H1 (cell line): Measurements from ENCODE around the gene MED23. TPM values are rescaled to one million over a fixed set of nuclear protein-coding genes. Genes with fewer than 3 reads are reported as not detected.

Experiments
- CTCF ChIA-PET: fragments of 300-600 bp; sonication (Branson Sonifier 250); formaldehyde crosslinking; loops from one replicate; lab custom pipeline; 2021; ENCODE audit not compliant: partially characterized antibody; lab: Charles Lee
- POLR2A ChIA-PET: fragments of 300-600 bp; sonication (Branson Sonifier 250); formaldehyde crosslinking; loops from one replicate; lab custom pipeline; 2021; ENCODE audit warnings: inconsistent platforms; ENCODE audit not compliant: partially characterized antibody; lab: Charles Lee
- DNase-seq, 2 experiments: peaks; one replicate each; pipeline versions ENCODE4 v3.0.0 to v3.0.0-alpha.2; 2010 to 2022; ENCODE audit warnings: low spot score in 2 of 2, low read depth in 1 of 2, mixed read lengths in 1 of 2
- FAIRE-seq: peaks from 2 replicates; lab custom pipeline; 2011; peaks lifted over from hg19 to GRCh38; lab: Jason Lieb, UNC
- H2AFZ ChIP-seq: 2 replicates; pipeline ENCODE4 v1.8.1; 2012; ENCODE audit warnings: low read length, inconsistent platforms
- H2AK5ac ChIP-seq: 2 replicates; pipeline ENCODE4 v1.6.1; 2013; ENCODE audit warnings: low read depth, low read length
- H2BK120ac ChIP-seq: replicated peaks from 2 replicates; pipeline ENCODE3; 2013; ENCODE audit warnings: low read depth, low read length, inconsistent platforms
- H2BK12ac ChIP-seq: 2 replicates; pipeline ENCODE4 v1.6.1; 2013; ENCODE audit warnings: low read depth, low read length
- H2BK15ac ChIP-seq: 2 replicates; pipeline ENCODE4 v1.6.1; 2013; ENCODE audit warnings: low read length
- H2BK20ac ChIP-seq: 2 replicates; pipeline ENCODE4 v1.6.1; 2013; ENCODE audit warnings: low read length
- H2BK5ac ChIP-seq: 2 replicates; pipeline ENCODE4 v1.6.1; 2013; ENCODE audit warnings: low read depth, low read length
- H3K14ac ChIP-seq: 2 replicates; pipeline ENCODE4 v1.6.1; 2013; ENCODE audit warnings: inconsistent platforms; ENCODE audit not compliant: insufficient read length
- H3K18ac ChIP-seq: 2 replicates; pipeline ENCODE4 v1.6.1; 2013; ENCODE audit warnings: low read length; ENCODE audit errors: extremely low read depth
- H3K23ac ChIP-seq: 2 replicates; pipeline ENCODE4 v1.6.1; 2013; ENCODE audit warnings: inconsistent platforms; ENCODE audit not compliant: insufficient read length
- H3K23me2 ChIP-seq: 2 replicates; pipeline ENCODE4 v1.6.1; 2013; ENCODE audit warnings: low read depth, low read length
- H3K27ac ChIP-seq: 2 replicates; pipeline ENCODE4 v1.6.1; 2011; ENCODE audit warnings: low read depth, low read length, inconsistent platforms
- H3K27me3 ChIP-seq, 4 experiments: replicated peaks in 1 of 4; 1 replicate in 1 of 4; 2 replicates in 3 of 4; pipeline versions ENCODE4 v1.6.1 to v1.8.1; 2011 to 2013; ENCODE audit warnings: low read length in 3 of 4, mild to moderate bottlenecking in 3 of 4, inconsistent platforms in 2 of 4, mixed read lengths in 2 of 4, moderate library complexity in 1 of 4; ENCODE audit not compliant: control insufficient read depth in 3 of 4, insufficient read depth in 3 of 4; ENCODE audit errors: extremely low read depth in 1 of 4
- H3K36me3 ChIP-seq, 4 experiments: 2 replicates each; pipeline versions ENCODE4 v1.6.1 to v1.8.1; 2011 to 2013; ENCODE audit warnings: mild to moderate bottlenecking in 4 of 4, low read length in 3 of 4, moderate library complexity in 2 of 4, control low read depth in 1 of 4, inconsistent platforms in 1 of 4; ENCODE audit not compliant: insufficient read depth in 4 of 4, control insufficient read depth in 2 of 4
- H3K4ac ChIP-seq: replicated peaks from 2 replicates; pipeline ENCODE3; 2013; ENCODE audit warnings: low read length, low read depth, mixed read lengths, inconsistent platforms; ENCODE audit not compliant: insufficient read length
- H3K4me1 ChIP-seq, 4 experiments: replicated peaks in 1 of 4; 1 replicate in 1 of 4; 2 replicates in 3 of 4; pipeline versions ENCODE4 v1.6.1 to v1.8.1; 2011 to 2013; ENCODE audit warnings: low read length in 3 of 4, inconsistent platforms in 2 of 4, mixed read lengths in 1 of 4; ENCODE audit not compliant: insufficient read depth in 4 of 4, control insufficient read depth in 3 of 4
- H3K4me2 ChIP-seq, 2 experiments: 2 replicates each; pipeline versions ENCODE4 v1.6.1 to v1.8.1; 2011 to 2013; ENCODE audit warnings: low read depth in 2 of 2, low read length in 2 of 2, control low read depth in 1 of 2, inconsistent platforms in 1 of 2, mild to moderate bottlenecking in 1 of 2; ENCODE audit not compliant: insufficient read depth in 1 of 2
- H3K4me3 ChIP-seq, 4 experiments: fragments of 200-600, 300-600 bp in 1 of 4; sonication (generic), shearing (Covaris generic), sonication (Bioruptor Twin) in 1 of 4; 2 replicates each; pipeline versions ENCODE4 v1.5.1 to v1.8.1; 2011 to 2016; ENCODE audit warnings: low read length in 4 of 4, low read depth in 3 of 4, control low read depth in 2 of 4, inconsistent platforms in 2 of 4, mild to moderate bottlenecking in 2 of 4, mixed read lengths in 1 of 4, moderate library complexity in 1 of 4; ENCODE audit not compliant: insufficient read depth in 2 of 4; ENCODE audit errors: extremely low read depth in 1 of 4
- H3K56ac ChIP-seq: replicated peaks from 2 replicates; pipeline ENCODE3; 2013; ENCODE audit warnings: low read depth, mild to moderate bottlenecking, mixed read lengths, low read length, inconsistent platforms; ENCODE audit not compliant: insufficient read length
- H3K79me1 ChIP-seq: 2 replicates; pipeline ENCODE4 v1.6.1; 2013; ENCODE audit warnings: low read depth, low read length, control low read depth
- H3K79me2 ChIP-seq, 2 experiments: 2 replicates each; pipeline versions ENCODE4 v1.6.1 to v1.8.1; 2012 to 2013; ENCODE audit warnings: low read length in 2 of 2, mild to moderate bottlenecking in 2 of 2, inconsistent platforms in 1 of 2; ENCODE audit not compliant: insufficient read depth in 2 of 2, control insufficient read depth in 1 of 2
- H3K9ac ChIP-seq, 4 experiments: replicated peaks in 1 of 4; 1 replicate in 1 of 4; 2 replicates in 3 of 4; pipeline versions ENCODE4 v1.6.1 to v1.8.1; 2011 to 2013; ENCODE audit warnings: low read depth in 3 of 4, low read length in 3 of 4, control low read depth in 2 of 4, mild to moderate bottlenecking in 2 of 4, moderate library complexity in 2 of 4, inconsistent platforms in 1 of 4; ENCODE audit errors: extremely low read depth in 1 of 4
- H3K9me3 ChIP-seq, 2 experiments: 2 replicates each; pipeline versions ENCODE4 v1.6.1 to v1.8.1; 2012 to 2013; ENCODE audit warnings: mild to moderate bottlenecking in 2 of 2, moderate library complexity in 2 of 2, control low read depth in 1 of 2, inconsistent platforms in 1 of 2, low read depth in 1 of 2, low read length in 1 of 2, mixed read lengths in 1 of 2; ENCODE audit not compliant: insufficient read depth in 2 of 2
- H4K20me1 ChIP-seq, 2 experiments: replicated peaks in 1 of 2; 2 replicates each; pipeline versions ENCODE3 to v1.8.1; 2011 to 2013; ENCODE audit warnings: inconsistent platforms in 2 of 2, low read length in 2 of 2, mild to moderate bottlenecking in 1 of 2; ENCODE audit not compliant: insufficient read depth in 2 of 2, control insufficient read depth in 1 of 2
- H4K5ac ChIP-seq: 2 replicates; pipeline ENCODE4 v1.6.1; 2013; ENCODE audit warnings: low read length, low read depth, mixed read lengths, inconsistent platforms; ENCODE audit not compliant: insufficient read length
- H4K8ac ChIP-seq: 2 replicates; pipeline ENCODE4 v1.8.0; 2013; ENCODE audit warnings: mild to moderate bottlenecking, moderate library complexity, low read length, inconsistent platforms; ENCODE audit not compliant: insufficient read depth; ENCODE audit errors: extremely low read depth
- H4K91ac ChIP-seq: replicated peaks from 2 replicates; pipeline ENCODE3; 2013; ENCODE audit warnings: low read length, mixed read lengths, inconsistent platforms; ENCODE audit not compliant: insufficient read length
- CEBPB ChIP-seq: IDR thresholded peaks from 2 replicates; pipeline ENCODE4 v1.6.1; 2012; ENCODE audit warnings: low read depth, low read length
- HDAC2 ChIP-seq, 2 experiments: fragments of 300-600 bp in 1 of 2; sonication (generic) in 1 of 2; IDR thresholded peaks; 2 replicates each; pipeline ENCODE4 v1.6.1; 2011 to 2012; ENCODE audit warnings: low read depth in 2 of 2, low read length in 2 of 2, mild to moderate bottlenecking in 2 of 2, moderate library complexity in 2 of 2, borderline replicate concordance in 1 of 2, inconsistent platforms in 1 of 2
- SP1 ChIP-seq: IDR thresholded peaks from 2 replicates; pipeline ENCODE4 v1.6.1; 2011; ENCODE audit warnings: low read depth, low read length
- WGBS, 2 experiments: shearing (Covaris generic) in 1 of 2; methylation state at CpG; one replicate each; pipeline versions ENCODE4 v1.1.6 to v1.1.7; 2013 to 2015; ENCODE audit warnings: low lambda C conversion rate in 2 of 2, mixed read lengths in 2 of 2, inconsistent platforms in 1 of 2, low coverage in 1 of 2, missing lambda C conversion rate in 1 of 2; ENCODE audit not compliant: insufficient replicate concordance in 2 of 2, insufficient coverage in 1 of 2, insufficient read length in 1 of 2; ENCODE audit errors: extremely low coverage in 1 of 2, missing lambda C conversion rate in 1 of 2; 5-methylcytosine and 5-hydroxymethylcytosine counted together
- polyA plus RNA-seq, 7 experiments: library from polyadenylated mRNA; depleted of rRNA in 3 of 7; stranded (reverse) in 5 of 7; unstranded in 2 of 7; fragments of >200 nt in 5 of 7; fragments of 200-250 nt in 2 of 7; gene quantifications; 1 replicate in 5 of 7; 2 replicates in 1 of 7; 4 replicates in 1 of 7; pipeline versions ENCODE4 v1.2.1 to v1.2.3, GENCODE V29; 2011 to 2013; ENCODE audit warnings: missing spikeins in 2 of 7, mixed read lengths in 2 of 7
- total RNA-seq: library from RNA; stranded (reverse); fragmentation: NEBNext Ultra II Directional; extraction: Animal tissue kit (Norgen Biotek cat#: 25700); gene quantifications from 2 replicates; pipeline ENCODE4 v1.2.1, GENCODE V29; 2021

MED23 gene
- total and polyA plus RNA-seq, 2 of the 8 experiments (the other 6 are each of a cell fraction or from before 2014, with no cell fraction given) = 10.5 to 13.0 TPM

DNA sequence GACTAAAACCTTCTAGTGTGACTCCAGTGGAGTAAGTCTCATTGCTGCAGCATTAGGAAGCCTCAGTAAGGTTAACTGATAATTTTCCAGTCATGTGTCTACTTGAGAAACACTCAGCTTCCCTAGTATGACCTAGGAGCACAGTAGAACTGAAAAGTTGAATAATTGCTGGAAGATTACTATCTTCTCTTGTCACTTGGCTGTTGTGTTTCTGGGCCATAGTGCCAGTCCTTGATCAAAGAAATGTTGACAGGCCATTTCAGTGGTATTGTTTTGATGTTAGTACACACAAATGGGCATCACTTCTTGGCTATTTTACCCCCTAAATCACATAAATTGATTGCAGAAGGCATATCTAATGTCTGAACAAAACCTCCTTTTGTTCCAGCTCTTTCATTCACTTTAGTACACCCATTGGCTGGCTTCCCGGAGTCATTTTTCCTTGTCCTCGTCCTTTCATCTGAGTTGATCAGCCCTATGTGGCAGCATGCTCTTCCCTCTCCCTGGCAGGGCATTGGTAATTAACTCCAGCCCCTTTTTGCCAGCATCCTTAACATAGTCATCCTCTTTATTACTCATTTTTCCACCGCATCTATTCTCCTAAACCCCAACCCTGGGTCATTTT lies 15.1 kb upstream of the MED23 start:
- Histone ChIP-seq H3K4me3 (no peak overlapping the region), H4K8ac (no peak overlapping the region), H3K56ac (no peak overlapping the region), H3K27me3 (no peaks in the 10 kb centered on the region), H3K9ac (no peak overlapping the region), H3K36me3 (no peaks in the 10 kb centered on the region), H3K27ac (no peak overlapping the region), H2BK5ac (no peak overlapping the region), H2AK5ac (no peak overlapping the region), H3K4me2 (no peak overlapping the region), H3K18ac (no peak overlapping the region), H2AFZ (no peak overlapping the region), H3K9me3 (no peaks in the 10 kb centered on the region), H3K23me2 (peaks cover 2% of the 10 kb centered on the region; the same call in 1 of the 2 replicates), H3K23ac (no peak overlapping the region), H4K20me1 (no peaks in the 10 kb centered on the region), H2BK15ac (no peak overlapping the region), H3K79me2 (no peaks in the 10 kb centered on the region), H2BK20ac (no peak overlapping the region), H3K4me1 (no peaks in the 10 kb centered on the region), H3K79me1 (no peaks in the 10 kb centered on the region), H3K14ac (no peak overlapping the region), H2BK120ac (no peak overlapping the region), H3K4ac (no peak overlapping the region), H4K5ac (no peak overlapping the region), H2BK12ac (no peak overlapping the region), H4K91ac (no peak overlapping the region)
- TF ChIP-seq HDAC2 (IDR thresholded peaks at IDR 0.05; ENCODE audit: borderline replicate concordance in 1 of 2, low read depth in 2 of 2, low read length in 2 of 2) (no peak), CEBPB (no peak), SP1 (no peak)
- 89 to 100% methylated on average over 1 to 3 of the region's 3 CpGs for WGBS, 2 experiments
- DNase-seq (no peak), FAIRE-seq (no peak)
- ChIA-PET POLR2A (no interaction called here), CTCF (interaction anchor here (0.6 kb wide), 1 partner anchor 1761 kb away, joined by 3 read pairs; no protein-coding TSS in a partner anchor)
